Measurements from ENCODE around the gene LZTS2. TPM values are rescaled to one million over a fixed set of nuclear protein-coding genes. Genes with fewer than 3 reads are reported as not detected.

LZTS2 gene
- total RNA-seq, 1 experiment from 2014 or later, result 61.5 TPM

- no peak for DNase-seq (ENCODE audit: low read depth)
These were observed 55.3 kb downstream of the LZTS2 start for GRCh38 chr10:101054876-101055275.

GRCh38 chr10:101055411-101055810, 55.8 kb downstream of the LZTS2 start:
- no peak for DNase-seq (ENCODE audit: low read depth)

- no peak for DNase-seq (ENCODE audit: low read depth)
These were observed 57.0 kb downstream of the LZTS2 start for GRCh38 chr10:101056365-101057151.

Other genes with a start within 250 kb of the LZTS2 start
- gene SLF2, start 86.8 kb upstream of the LZTS2 start, total RNA-seq (2014; rRNA removed; shearing (Covaris generic)), result 21.9 and 32.0 TPM in 2 replicates
- 0.12 and 0.17 TPM in 2 replicates for gene SEMA4G, start 30.3 kb upstream of the LZTS2 start, total RNA-seq (2014; rRNA removed; shearing (Covaris generic))
- gene MRPL43, start 12.3 kb upstream of the LZTS2 start, total RNA-seq (2014; rRNA removed; shearing (Covaris generic)), result 78.0 and 80.2 TPM in 2 replicates
- 5.4 and 9.6 TPM in 2 replicates for gene TWNK, start 12.3 kb upstream of the LZTS2 start, total RNA-seq (2014; rRNA removed; shearing (Covaris generic))
- gene PDZD7, start 31.3 kb downstream of the LZTS2 start, total RNA-seq (2014; rRNA removed; shearing (Covaris generic)), result 0.27 and 1.6 TPM in 2 replicates
- gene SFXN3, start 31.4 kb downstream of the LZTS2 start, total RNA-seq (2014; rRNA removed; shearing (Covaris generic)), result 38.7 and 58.0 TPM in 2 replicates
- 6.7 and 12.5 TPM in 2 replicates for gene KAZALD1, start 62.2 kb downstream of the LZTS2 start, total RNA-seq (2014; rRNA removed; shearing (Covaris generic))
- not detected in 2 replicates for gene TLX1, start 131.5 kb downstream of the LZTS2 start, total RNA-seq (2014; rRNA removed; shearing (Covaris generic))
- not detected in 2 replicates for gene LBX1, start 229.7 kb downstream of the LZTS2 start, total RNA-seq (2014; rRNA removed; shearing (Covaris generic))